ENCODE results near the gene SIAH1. TPM values are rescaled to one million over a fixed set of nuclear protein-coding genes. Genes with fewer than 3 reads are reported as not detected.
A peak's percentile ranks its signal among the peaks of the same experiment; 100 is the strongest.

SIAH1 gene
- total and polyA plus RNA-seq, 9 of the 15 experiments (the other 6 are each of a cell fraction or from before 2014, with no cell fraction given) = 4.1 to 14.3 (median 12.5) TPM

GRCh38 chr16:48385253-48386150 lies at the start of gene SIAH1 (continued):
- TF ChIP-seq ZNF740 (CRISPR knock-in tag; IDR thresholded peaks at IDR 0.05) (no peak), ZNF740 (tag; IDR thresholded peaks at IDR 0.05) (peak in 1 of 2 experiments; percentile 64; a peak in 2 of 4 replicates), ZKSCAN8 (CRISPR knock-in tag; IDR thresholded peaks at IDR 0.05) (no peak), HEY1 (CRISPR knock-in tag; IDR thresholded peaks at IDR 0.05; ENCODE audit: borderline replicate concordance) (no peak), TAF1 (IDR thresholded peaks at IDR 0.05; ENCODE audit: control insufficient read depth, extremely low read depth, insufficient read depth, low read length, severe bottlenecking) (peak; percentile 80), ZNF175 (CRISPR knock-in tag; IDR thresholded peaks at IDR 0.05; ENCODE audit: low read depth) (peak; percentile 73), KAT8 (IDR thresholded peaks at IDR 0.05; ENCODE audit: low read depth) (no peak), NKRF (IDR thresholded peaks at IDR 0.05; ENCODE audit: borderline replicate concordance) (no peak), TSHZ1 (CRISPR knock-in tag; IDR thresholded peaks at IDR 0.05) (no peak), CSDE1 (IDR thresholded peaks at IDR 0.05) (no peak), ASH1L (IDR thresholded peaks at IDR 0.05; ENCODE audit: borderline replicate concordance, low read depth, partially characterized antibody) (no peak)

Measured in K562 (cell line).